Inflammatory macrophage (primary cell): Measurements from ENCODE around the gene BCL2L14.
"Not testable (repeated sequence)": the region's sequence is repeated elsewhere in the genome, so short reads cannot be mapped to it uniquely, and the experiment has no call there.

Experiments used
- DNase-seq, 2 donors: peaks; one replicate each; pipeline ENCODE4 v3.0.0-alpha.2; 2020 to 2022

Gene BCL2L14

DNA sequence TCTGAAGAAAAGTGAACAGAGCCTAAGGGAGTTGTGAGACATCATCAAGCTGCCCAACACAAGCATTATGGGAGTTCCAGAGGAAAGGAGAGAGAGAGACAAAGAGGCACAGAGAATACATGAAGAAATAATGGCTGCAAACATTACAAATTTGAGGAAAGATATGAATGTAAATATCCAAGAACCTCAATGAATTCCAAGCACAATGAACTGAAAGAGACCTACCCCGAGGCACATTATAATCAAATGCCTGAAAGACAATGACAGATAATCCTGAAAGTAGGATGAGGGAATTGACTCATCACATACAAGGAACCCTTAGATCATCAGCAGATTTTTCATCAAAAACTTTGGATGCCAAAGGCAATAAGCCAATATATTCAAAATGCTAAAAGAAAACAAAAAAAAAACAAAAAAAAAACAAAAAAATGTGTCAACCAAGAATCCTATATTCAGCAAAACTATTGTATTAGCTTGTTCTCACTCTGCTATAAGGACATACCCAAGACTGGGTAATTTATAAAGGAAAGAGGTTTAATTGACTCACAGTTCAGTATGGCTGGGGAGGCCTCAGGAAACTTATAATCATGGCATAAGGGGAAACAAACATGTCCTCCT, 37.8 kb downstream of the BCL2L14 start:
- no peak for DNase-seq

DNA sequence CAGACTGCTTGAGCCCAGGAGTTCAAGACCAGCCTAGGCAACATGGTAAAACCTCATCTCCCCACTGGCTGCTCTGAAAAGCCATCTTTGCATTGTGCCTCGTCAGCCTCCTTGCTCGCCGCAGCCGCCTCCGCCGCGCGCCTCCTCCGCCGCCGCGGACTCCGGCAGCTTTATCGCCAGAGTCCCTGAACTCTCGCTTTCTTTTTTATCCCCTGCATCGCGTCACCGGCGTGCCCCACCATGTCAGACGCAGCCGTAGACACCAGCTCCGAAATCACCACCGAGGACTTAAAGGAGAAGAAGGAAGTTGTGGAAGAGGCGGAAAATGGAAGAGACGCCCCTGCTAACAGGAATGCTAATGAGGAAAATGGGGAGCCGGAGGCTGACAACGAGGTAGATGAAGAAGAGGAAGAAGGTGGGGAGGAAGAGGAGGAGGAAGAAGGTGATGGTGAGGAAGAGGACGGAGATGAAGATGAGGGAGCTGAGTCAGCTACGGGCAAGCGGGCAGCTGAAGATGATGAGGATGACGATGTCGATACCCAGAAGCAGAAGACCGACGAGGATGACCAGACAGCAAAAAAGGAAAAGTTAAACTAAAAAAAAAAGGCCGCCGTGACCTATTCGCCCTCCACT, 40.3 kb downstream of the BCL2L14 start:
- not testable (repeated sequence) for DNase-seq

DNA sequence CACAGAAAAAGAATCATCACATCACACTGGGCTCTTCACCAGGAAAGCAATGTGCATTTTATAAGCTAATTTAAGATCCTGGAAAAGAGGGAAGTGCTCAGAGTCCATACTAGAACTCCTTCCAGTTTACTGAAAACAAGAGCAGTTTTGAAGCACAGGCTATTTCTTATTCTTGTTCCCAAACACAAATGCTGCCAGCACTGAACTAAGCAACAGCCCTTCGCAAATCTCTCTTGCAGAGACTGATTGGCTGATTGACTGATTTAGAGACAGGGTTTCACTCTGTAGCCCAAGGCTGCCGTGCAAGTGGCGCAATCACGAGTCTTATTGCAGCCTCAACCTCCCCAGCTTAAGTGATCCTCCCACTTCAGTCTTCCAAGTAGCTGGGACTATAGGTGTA, 44.8 kb downstream of the BCL2L14 start:
- DNase-seq, result no peak

DNA sequence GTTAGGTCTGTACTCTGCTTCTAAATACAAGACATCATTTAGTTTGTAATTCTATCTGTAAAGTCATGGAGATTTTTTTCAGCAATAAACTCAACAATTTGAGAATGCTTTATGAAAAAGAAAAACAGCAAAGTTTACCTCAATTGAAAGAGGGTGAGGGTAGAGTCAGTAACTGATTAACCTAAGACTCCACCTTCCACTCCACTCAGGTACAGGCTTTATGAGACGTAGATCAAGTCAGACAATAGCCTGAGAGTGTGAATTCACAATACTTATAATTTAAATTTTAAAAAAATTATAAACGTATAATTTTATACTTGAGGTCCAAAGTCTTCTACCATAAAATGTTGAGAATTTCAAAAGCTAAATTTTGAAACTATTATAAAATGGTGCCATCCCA, 45.9 kb downstream of the BCL2L14 start:
- no peak for DNase-seq

DNA sequence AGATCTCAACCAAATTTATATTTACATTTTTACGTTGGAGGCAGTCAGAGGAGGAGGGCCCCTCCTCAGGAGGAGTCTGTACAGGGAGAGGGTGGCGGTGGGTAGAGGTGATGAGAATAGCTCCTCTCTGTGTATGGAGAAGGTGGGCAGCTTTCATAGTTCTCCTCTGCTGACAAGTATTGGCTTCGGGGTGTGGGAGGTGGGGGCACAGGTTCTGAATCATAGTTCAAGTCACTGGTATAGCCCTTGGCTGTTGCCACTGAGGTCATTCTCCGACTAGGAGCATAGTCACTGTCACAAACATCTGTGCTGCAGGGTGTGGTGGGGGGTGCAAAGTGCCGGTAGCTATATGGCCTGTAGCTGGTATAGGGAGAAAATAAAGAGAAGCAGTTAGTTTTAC, 50.3 kb downstream of the BCL2L14 start:
- DNase-seq, result no peak

DNA sequence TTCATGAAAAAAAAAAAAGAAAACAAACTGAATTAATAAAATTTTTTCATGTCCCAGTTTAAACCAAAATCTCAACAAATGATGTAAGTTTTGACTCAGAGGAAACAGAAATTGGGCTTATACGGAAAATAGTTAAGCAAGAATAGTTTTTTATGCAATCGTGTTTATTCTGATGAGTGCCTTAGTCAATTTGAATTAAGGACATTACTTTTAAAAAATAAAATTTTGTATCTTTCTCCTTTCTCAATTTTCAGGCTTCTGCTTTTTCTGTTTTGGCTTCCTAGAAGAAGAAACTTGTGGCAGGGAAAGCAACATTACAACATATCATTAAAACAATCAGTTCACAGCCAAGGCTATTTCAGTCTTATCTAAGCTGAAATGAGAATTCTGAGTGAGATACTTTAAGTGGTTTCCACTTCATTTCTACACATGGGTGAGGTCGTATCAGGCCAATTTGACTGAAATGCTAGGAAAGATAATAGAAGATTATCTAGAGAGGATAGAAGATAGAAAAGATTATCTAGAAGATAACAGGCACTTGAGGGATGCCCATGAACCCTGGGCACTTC, 52.4 kb downstream of the BCL2L14 start:
- peak in 1 of 2 donors; percentile 87 for DNase-seq

DNA sequence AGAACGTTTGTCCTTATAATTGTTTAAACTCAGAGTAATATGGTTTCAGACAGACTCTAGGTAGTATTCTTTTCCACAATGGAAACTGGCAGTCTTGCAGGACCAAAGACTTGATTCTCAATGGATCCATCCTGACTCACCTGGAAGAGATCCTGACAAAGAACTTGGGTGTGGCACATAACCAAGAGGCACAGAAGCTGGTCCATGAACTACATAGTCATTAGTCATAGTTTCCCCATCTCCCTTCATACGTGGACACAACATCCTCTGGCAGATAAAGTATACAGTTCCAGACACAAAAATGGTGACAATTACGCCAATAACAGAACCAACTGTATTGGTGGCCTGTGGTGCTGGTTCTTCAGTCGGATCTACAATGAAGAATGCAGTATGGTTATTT, 55.8 kb downstream of the BCL2L14 start:
- no peak for DNase-seq

DNA sequence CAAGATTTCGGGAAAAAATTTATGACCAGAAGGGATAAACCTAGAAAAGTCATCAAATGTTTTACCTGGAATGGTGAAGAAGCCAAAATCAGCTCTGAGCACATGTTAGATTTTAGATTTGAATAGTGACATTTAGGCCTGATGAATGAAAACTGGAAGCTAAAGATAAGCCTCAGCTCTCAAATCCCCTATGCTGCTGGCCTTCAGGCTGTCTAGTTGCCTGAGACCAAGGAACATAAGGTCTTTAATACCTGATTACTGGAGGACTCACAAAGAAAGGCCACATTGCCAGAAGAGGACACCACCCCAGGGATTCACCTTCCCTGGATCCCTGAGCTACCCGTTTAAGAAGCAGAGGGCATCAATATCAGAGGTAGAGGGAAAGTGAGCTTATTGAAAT, 56.6 kb downstream of the BCL2L14 start:
- no peak for DNase-seq

DNA sequence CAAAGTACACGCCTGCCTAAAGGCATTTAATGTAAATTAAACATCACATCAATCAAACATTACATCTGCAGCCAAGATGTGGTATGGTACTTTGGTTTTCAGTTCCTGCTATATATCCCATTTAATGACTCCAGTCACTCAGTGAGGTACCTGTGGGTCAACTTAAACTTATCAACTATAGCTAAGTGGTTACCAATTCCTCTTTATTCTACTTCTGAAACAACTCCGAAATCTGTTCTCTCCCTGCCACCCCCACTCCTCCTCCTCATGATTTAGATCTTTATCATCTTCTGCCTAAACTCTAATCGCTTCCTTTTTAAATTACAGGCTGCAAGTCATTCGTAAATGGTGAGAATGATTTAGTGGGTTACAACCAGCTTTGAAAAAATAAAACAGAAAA, 57.9 kb downstream of the BCL2L14 start:
- DNase-seq, result no peak

DNA sequence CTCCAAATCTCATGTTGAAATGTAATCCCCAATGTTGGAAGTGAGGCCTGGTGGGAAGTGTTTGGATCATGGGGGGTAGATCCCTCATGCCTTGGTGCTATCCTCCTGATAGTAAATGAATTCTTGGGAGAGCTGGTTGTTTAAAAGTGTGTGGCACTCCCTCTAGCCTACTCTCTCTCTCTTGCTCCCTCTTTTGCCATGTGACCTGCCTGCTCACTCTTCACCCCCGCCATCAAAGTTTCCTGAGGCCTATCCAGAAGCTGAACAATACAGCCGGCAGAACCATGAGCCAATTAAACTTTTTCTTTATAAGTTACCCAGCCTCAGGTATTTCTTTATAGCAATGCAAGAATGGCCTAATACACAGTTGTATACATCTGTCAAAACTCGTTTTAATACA, 62.5 kb downstream of the BCL2L14 start:
- no peak for DNase-seq

DNA sequence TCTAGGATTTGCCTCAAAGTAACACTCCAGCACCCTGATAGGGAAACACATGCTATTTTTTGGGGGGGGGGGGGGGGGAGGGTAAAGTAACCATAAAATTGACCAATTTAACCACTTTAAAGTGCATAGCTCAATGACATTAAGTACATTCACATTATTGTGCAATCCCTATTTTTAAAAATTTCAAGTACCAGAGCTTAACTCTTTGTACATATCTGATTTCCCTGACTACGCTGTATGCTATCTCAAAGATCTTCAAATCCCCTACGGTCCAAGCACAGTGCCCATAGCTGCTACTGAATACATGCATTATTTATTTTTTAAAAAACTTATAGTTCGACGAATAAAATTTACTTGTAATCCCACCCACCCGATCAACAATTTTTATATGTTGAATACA, 63.0 kb downstream of the BCL2L14 start:
- no peak for DNase-seq

DNA sequence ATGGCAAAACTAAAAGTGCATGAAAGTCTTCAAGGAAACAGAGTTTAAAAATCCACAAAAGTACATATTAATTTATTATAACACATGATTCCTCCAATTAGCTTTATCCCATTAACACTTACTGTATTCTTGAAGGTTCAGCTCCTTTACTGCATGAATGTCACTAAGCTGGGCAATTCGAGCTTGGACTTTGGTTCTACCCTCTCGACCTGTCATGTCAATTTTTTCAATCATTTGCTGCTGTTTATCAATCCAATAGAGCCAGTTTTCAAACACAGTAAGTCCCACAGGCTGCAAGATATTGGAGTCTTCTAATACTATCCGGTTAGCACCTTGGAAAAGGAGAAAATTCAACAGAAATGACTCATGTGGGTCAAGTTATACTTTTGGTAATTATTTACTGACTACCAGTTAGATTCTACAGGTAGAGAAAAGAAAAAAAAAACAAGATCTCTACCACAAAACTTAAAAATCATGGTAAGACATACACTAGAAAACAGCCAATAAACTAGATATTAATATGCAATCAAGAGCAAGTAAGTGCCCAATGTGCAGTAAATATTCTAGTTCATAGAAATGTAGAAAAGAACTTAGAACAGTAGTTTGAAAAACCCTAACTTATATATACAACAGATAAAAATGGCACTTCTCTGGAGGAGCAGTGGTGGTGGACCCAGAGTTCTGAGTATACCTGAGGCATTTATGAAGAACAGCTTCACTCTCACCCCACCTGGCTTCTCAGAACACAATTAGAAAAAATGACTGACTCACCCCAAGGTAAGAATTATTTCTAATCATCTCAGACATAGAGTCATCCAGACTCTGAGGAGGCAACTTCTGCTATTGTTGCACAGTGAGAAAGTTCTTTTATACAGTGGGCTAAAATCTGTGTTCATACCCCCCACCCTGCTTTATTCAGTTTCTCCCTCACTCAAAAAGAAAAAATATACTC, 67.7 kb downstream of the BCL2L14 start:
- DNase-seq, result no peak

DNA sequence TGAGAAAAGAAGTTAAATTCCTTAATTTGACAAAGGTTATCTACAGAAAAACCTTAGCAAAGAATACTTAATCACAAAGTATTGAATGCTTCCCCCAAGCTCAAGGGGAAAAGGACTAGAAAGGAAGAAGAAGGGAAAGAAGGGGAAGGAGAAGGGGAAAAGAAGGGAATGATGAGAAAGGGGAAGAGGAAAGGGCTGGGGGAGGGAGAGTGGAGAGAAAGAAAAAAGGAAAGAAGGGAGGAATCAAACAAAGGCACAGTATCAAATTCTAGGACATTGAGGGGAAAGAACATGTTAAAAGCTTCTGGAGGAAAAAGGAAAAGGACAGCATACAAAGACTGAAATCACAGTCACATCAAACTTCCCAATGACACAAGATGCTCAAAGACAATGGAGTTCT, 70.3 kb downstream of the BCL2L14 start:
- DNase-seq, result no peak

DNA sequence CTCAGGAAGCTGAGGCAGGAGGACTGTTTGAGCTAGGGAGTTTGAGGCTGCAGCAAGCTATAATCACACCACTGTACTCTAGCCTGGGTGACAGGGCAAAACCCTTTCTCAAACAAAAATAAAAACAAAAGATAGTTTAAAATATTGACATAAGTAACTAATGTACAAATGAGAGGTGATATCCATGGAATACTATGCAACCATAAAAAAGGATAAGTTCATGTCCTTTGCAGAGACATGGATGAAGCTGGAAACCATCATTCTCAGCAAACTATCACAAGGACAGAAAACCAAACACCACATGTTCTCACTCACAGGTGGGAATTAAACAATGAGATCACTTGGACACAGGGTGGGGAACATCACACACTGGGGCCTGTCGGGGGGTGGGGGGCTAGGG, 73.8 kb downstream of the BCL2L14 start:
- DNase-seq, result not testable (repeated sequence)

DNA sequence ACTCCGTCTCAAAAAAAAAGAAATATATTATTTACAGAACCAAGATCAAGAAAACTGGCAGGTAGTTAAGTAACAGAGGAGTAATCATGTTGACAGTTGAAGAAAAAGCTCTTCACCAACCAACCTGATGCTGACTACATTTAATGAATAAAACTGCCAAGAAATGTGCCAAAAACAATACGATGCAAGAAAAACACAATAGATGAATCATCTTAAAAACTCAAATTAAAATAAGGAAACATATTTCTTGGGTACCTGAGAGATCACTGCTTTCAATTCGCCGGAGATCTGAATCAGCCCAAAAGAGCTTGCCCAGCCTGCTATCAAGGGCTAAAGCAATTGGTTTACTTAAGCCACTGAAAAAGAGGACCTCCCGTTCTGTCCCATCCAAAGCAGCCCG, 76.4 kb downstream of the BCL2L14 start:
- no peak for DNase-seq
